Measurements from ENCODE around the gene SLC39A11. TPM values are rescaled to one million over a fixed set of nuclear protein-coding genes. Genes with fewer than 3 reads are reported as not detected.

The SLC39A11 gene
- total and polyA plus RNA-seq, 2 of the 13 experiments (the other 11 are each of a cell fraction or from before 2014, with no cell fraction given) = 17.2 to 31.5 TPM

GRCh38 chr17:72788950-72789585, 303.4 kb downstream of the SLC39A11 start (continued):
- TF ChIP-seq ZNF841 (CRISPR knock-in tag; IDR thresholded peaks at IDR 0.05; ENCODE audit: borderline replicate concordance) = no peak
- no peak for TF ChIP-seq ZNF646 (CRISPR knock-in tag; IDR thresholded peaks at IDR 0.05)
- no peak for TF ChIP-seq ZNF543 (CRISPR knock-in tag; IDR thresholded peaks at IDR 0.05)
- TF ChIP-seq CSRNP1 (CRISPR knock-in tag; IDR thresholded peaks at IDR 0.05) = no peak
- TF ChIP-seq ZNF816 (CRISPR knock-in tag; IDR thresholded peaks at IDR 0.05; ENCODE audit: borderline replicate concordance) = no peak
- no peak for TF ChIP-seq SMC3 (IDR thresholded peaks at IDR 0.05; ENCODE audit: low read length)
- TF ChIP-seq FOXJ3 (CRISPR knock-in tag; IDR thresholded peaks at IDR 0.05; ENCODE audit: borderline replicate concordance) = no peak
- TF ChIP-seq ZNF275 (CRISPR knock-in tag; IDR thresholded peaks at IDR 0.05; ENCODE audit: borderline replicate concordance) = no peak
- no peak for TF ChIP-seq KMT2B (CRISPR knock-in tag; IDR thresholded peaks at IDR 0.05)
- no peak for TF ChIP-seq SP5 (CRISPR knock-in tag; IDR thresholded peaks at IDR 0.05; ENCODE audit: borderline replicate concordance, low read depth)
- TF ChIP-seq ZBTB34 (CRISPR knock-in tag; IDR thresholded peaks at IDR 0.05) = no peak
- no peak for TF ChIP-seq ZBTB1 (CRISPR knock-in tag; IDR thresholded peaks at IDR 0.05; ENCODE audit: borderline replicate concordance)
- no peak for TF ChIP-seq TARDBP (CRISPR knock-in tag; IDR thresholded peaks at IDR 0.05)
- TF ChIP-seq ZFP36L1 (CRISPR knock-in tag; IDR thresholded peaks at IDR 0.05) = no peak
- no peak for TF ChIP-seq MTF1 (CRISPR knock-in tag; IDR thresholded peaks at IDR 0.05)
- no peak for TF ChIP-seq LBX2 (CRISPR knock-in tag; IDR thresholded peaks at IDR 0.05; ENCODE audit: borderline replicate concordance)
- no peak for TF ChIP-seq HOXD1 (CRISPR knock-in tag; IDR thresholded peaks at IDR 0.05)

Measured in HepG2 (cell line).